Adrenal gland (tissue), 12 donors: ENCODE results near the gene BORCS8. TPM values are rescaled to one million over a fixed set of nuclear protein-coding genes. Genes with fewer than 3 reads are reported as not detected.

Experiments
- DNase-seq, 7 donors: peaks; one replicate each; pipeline ENCODE4 v3.0.0-alpha.2; 2019 to 2020
- H3K27ac ChIP-seq, 5 donors: fragments of 200-600 bp; sonication (generic) in 4 of 5; 1 replicate in 3 of 5; 2 replicates in 2 of 5; pipeline versions ENCODE4 v1.5.1 to v1.8.0; 2016 to 2020; ENCODE audit warnings: mild to moderate bottlenecking in 1 of 5
- H3K27me3 ChIP-seq: fragments of 200-600 bp; 2 replicates; pipeline ENCODE4 v1.8.0; 2021
- H3K36me3 ChIP-seq, 2 donors: fragments of 200-600 bp; replicated peaks in 1 of 2; 1 replicate in 1 of 2; 2 replicates in 1 of 2; pipeline versions ENCODE4 v1.5.1 to v1.8.0; 2018 to 2022
- H3K4me1 ChIP-seq, 2 donors: fragments of 200-600 bp; replicated peaks in 1 of 2; 1 replicate in 1 of 2; 2 replicates in 1 of 2; pipeline versions ENCODE4 v1.5.1 to v1.8.0; 2018 to 2021
- H3K4me3 ChIP-seq, 4 donors: fragments of 200-600 bp; sonication (generic) in 3 of 4; one replicate each; pipeline ENCODE4 v1.5.1; 2016 to 2018
- H3K9me3 ChIP-seq, 3 donors: fragments of 200-600 bp; sonication (generic) in 1 of 3; replicated peaks in 1 of 3; 1 replicate in 2 of 3; 2 replicates in 1 of 3; pipeline versions ENCODE4 v1.5.1 to v1.8.0; 2016 to 2021
- CTCF ChIP-seq, 6 experiments: fragments of 450-650 bp in 4 of 6; fragments of 200-600 bp in 2 of 6; sonication (generic) in 1 of 6; IDR thresholded peaks; 1 replicate in 5 of 6; 2 replicates in 1 of 6; pipeline versions ENCODE4 v1.5.1 to v1.8.0; 2016 to 2021; ENCODE audit warnings: antibody characterized with exemption in 6 of 6, mild to moderate bottlenecking in 2 of 6, moderate library complexity in 1 of 6
- POLR2A ChIP-seq, 2 donors: fragments of 450-650 bp; IDR thresholded peaks; one replicate each; pipeline ENCODE4 v1.6.1; 2017; ENCODE audit warnings: antibody characterized with exemption in 2 of 2, mild to moderate bottlenecking in 2 of 2, moderate library complexity in 1 of 2
- WGBS, 4 donors: extraction: QIAGEN DNeasy Blood & Tissue Kit in 2 of 4; methylation state at CpG; one replicate each; pipeline versions ENCODE4 v1.1.5 to v1.1.7; 2013 to 2017; 5-methylcytosine and 5-hydroxymethylcytosine counted together
- intact Hi-C, 2 donors: fragments of 100-400 bp; cut with DNase I; formaldehyde crosslinking; loops; one replicate each; pipeline versions ENCODE4 v1.14.1 to v1.15.0; 2022 to 2023
- polyA plus RNA-seq, 3 donors: library from polyadenylated mRNA; stranded (reverse); fragments of 200-250 nt in 2 of 3; fragments of 350-450 nt in 1 of 3; fragmentation: Illumina TruSeq in 1 of 3; extraction: RNeasy Lipid Tissue Mini Kit (QIAGEN cat#74804) in 1 of 3; gene quantifications; one replicate each; pipeline ENCODE4 v1.2.3, GENCODE V29; 2013 to 2014
- total RNA-seq, 9 donors: library from RNA; depleted of rRNA in 4 of 9; stranded (reverse); fragments of >200 nt in 4 of 9; fragments of 120-200 nt in 1 of 9; fragmentation: NEBNext Ultra II Directional in 1 of 9; extraction: Animal tissue kit (Norgen Biotek cat#: 25700) in 1 of 9; gene quantifications; one replicate each; pipeline versions ENCODE4 v1.1.0 to v1.2.4, GENCODE V29; 2013 to 2023
- donor health status: healthy with polysubstance abuse.
- donor health status: Bipolar disorder and iron deficiency.
- donor health status: DM: yes; HTN: yes; CAD: no.
- donor health status: DM: no; HTN: no; CAD: no.
- donor health status: DM: no; HTN: no; CAD: no.
- donor health status: DM: yes; HTN: yes; CAD: no.

The BORCS8 gene
- total and polyA plus RNA-seq, 12 donors, result 8.3 to 49.6 (median 24.0) TPM

DNA sequence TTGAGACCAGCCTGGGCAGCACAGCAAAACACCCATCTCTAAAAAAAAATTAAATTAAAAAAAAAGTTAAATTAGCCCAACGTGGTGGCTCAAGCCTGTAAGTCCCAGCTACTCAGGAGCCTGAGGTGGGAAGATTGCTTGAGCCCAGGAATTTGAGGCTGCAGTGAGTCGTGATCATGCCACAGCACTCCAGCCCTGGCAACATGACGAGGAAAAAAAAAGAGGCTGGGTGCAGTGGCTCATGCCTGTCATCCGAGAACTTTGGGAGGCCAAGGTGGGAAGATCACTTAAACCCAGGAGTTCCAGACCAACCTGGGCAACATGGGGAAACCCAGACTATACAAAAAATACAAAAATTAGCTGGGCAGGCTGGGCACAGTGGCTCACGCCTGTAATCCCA lies 51.5 kb downstream of the BORCS8 start:
- WGBS, 4 donors, result 56 to 64% (median 61%) methylated on average over 5 of the region's 5 CpGs
- Histone ChIP-seq H3K9me3 (no peaks in the 10 kb centered on the region), H3K4me3 (no peak overlapping the region), H3K36me3 (no peaks in the 10 kb centered on the region), H3K27ac (no peak overlapping the region), H3K4me1 (peaks cover 6 to 9% of the 10 kb centered on the region in 2 donors), H3K27me3 (no peaks in the 10 kb centered on the region)
- intact Hi-C loops, result loop anchor here (10.0 kb wide), 2 partner anchors 86 to 204 kb away; no protein-coding TSS in a partner anchor
- DNase-seq, result no peak
- TF ChIP-seq POLR2A (IDR thresholded peaks at IDR 0.05) (no peak), CTCF (IDR thresholded peaks at IDR 0.05) (no peak)

DNA sequence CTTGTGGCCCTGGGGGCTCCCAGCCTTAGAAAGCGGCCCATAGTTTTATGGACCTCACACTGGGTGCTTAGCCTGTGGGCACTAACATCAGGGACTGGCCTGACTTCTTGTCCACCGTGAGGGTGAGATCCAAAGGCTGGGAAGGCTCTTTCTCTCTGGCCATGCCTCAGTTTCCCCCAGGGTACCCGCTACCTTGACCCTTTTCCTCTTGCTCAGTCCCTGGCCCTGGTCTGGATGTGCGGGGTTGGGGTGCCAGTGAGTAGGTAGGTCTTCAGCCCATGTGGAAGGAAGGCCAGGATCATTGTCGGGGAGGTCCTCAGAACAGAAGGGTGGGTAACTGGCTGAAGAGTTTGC lies 52.1 kb downstream of the BORCS8 start:
- Histone ChIP-seq H3K27me3 (no peaks in the 10 kb centered on the region), H3K4me3 (no peak overlapping the region), H3K4me1 (peaks cover 6 to 9% of the 10 kb centered on the region in 2 donors), H3K9me3 (no peaks in the 10 kb centered on the region), H3K27ac (no peak overlapping the region), H3K36me3 (no peaks in the 10 kb centered on the region)
- no peak for DNase-seq
- no peak for TF ChIP-seq POLR2A (IDR thresholded peaks at IDR 0.05)
- peak in 1 of 6 experiments; percentile 4 for TF ChIP-seq CTCF (IDR thresholded peaks at IDR 0.05)
- WGBS, 4 donors, result 39 to 48% (median 43%) methylated on average over 4 to 5 of the region's 5 CpGs
- intact Hi-C loops, result loop anchor here (5.0 to 10.0 kb wide), 3 partner anchors 83 to 205 kb away; no protein-coding TSS in a partner anchor

GRCh38 chr19:19138109-19138981 lies 53.6 kb downstream of the BORCS8 start, which contains the start of gene TMEM161A:
Gene TMEM161A, minus strand, starts transcription at chr19:19138478. Its CDS starts 50 bp downstream, at chr19:19138428.
- 3 to 5% (median 3%) methylated on average over 25 to 42 of the region's 42 CpGs for WGBS, 4 donors

More at GRCh38 chr19:19138109-19138981, 53.6 kb downstream of the BORCS8 start, which contains the start of gene TMEM161A:
- DNase-seq, result peak; percentile 98 to 100 (median 99)
- H3K27me3 ChIP-seq, result no peaks in the 10 kb centered on the region
- intact Hi-C loops, result loop anchor here in 1 of 2 donors (5.0 kb wide), 1 partner anchor 81 kb away; no protein-coding TSS in a partner anchor
- H3K4me3 ChIP-seq, result peak within 1 kb of the TSS; percentile 39 to 70 (median 64)
- H3K9me3 ChIP-seq, result no peaks in the 10 kb centered on the region
- H3K4me1 ChIP-seq, result peaks cover 6 to 9% of the 10 kb centered on the region in 2 donors
- TF ChIP-seq CTCF (IDR thresholded peaks at IDR 0.05), result no peak
- TF ChIP-seq POLR2A (IDR thresholded peaks at IDR 0.05), result peak; percentile 33 to 79
- H3K36me3 ChIP-seq, result no peaks in the 10 kb centered on the region
- peak within 1 kb of the TSS in 3 of 5 donors; percentile 53 to 68 (median 55) for H3K27ac ChIP-seq
